GM18505 (cell line): ENCODE measurements around the gene SUMF1.

Experiments
- ATAC-seq: cut with Tn5 transposase; IDR thresholded peaks from one replicate; pipeline ENCODE4 v1.9.1; 2021; ENCODE audit not compliant: unreplicated experiment
- POLR2A ChIP-seq: IDR thresholded peaks from 4 replicates; pipeline ENCODE4 v1.6.1; 2011; ENCODE audit warnings: borderline replicate concordance; ENCODE audit not compliant: insufficient read depth, insufficient read length; ENCODE audit errors: extremely low read depth

The SUMF1 gene

GRCh38 chr3:4426782-4427344 is 40.2 kb downstream of the SUMF1 start:
- ATAC-seq: peak; percentile 78
- no peak for TF ChIP-seq POLR2A

- no peak for ATAC-seq
- no peak for TF ChIP-seq POLR2A
Measured at GRCh38 chr3:4426261-4426781, 40.7 kb downstream of the SUMF1 start.

GRCh38 chr3:4425707-4426106 is 41.4 kb downstream of the SUMF1 start:
- TF ChIP-seq POLR2A: no peak
- ATAC-seq: no peak

GRCh38 chr3:4425055-4425454 is 42.0 kb downstream of the SUMF1 start:
- no peak for TF ChIP-seq POLR2A

GRCh38 chr3:4421121-4421520 is 45.9 kb downstream of the SUMF1 start:
- peak; percentile 84 for ATAC-seq
- no peak for TF ChIP-seq POLR2A

More at GRCh38 chr3:4425055-4425454, 42.0 kb downstream of the SUMF1 start:
- no peak for ATAC-seq

- ATAC-seq: no peak
- no peak for TF ChIP-seq POLR2A
Measured at GRCh38 chr3:4419920-4420319, 47.1 kb downstream of the SUMF1 start.

- no peak for TF ChIP-seq POLR2A
- no peak for ATAC-seq
Measured at GRCh38 chr3:4419386-4419785, 47.7 kb downstream of the SUMF1 start.

- ATAC-seq: no peak
- no peak for TF ChIP-seq POLR2A
Measured at GRCh38 chr3:4418156-4418555, 48.9 kb downstream of the SUMF1 start.

GRCh38 chr3:4417449-4417848 is 49.6 kb downstream of the SUMF1 start:
- no peak for TF ChIP-seq POLR2A
- no peak for ATAC-seq

- no peak for TF ChIP-seq POLR2A
- ATAC-seq: no peak
Measured at GRCh38 chr3:4416961-4417360, 50.1 kb downstream of the SUMF1 start.

GRCh38 chr3:4416427-4416945 is 50.6 kb downstream of the SUMF1 start:
- no peak for ATAC-seq
- TF ChIP-seq POLR2A: no peak

GRCh38 chr3:4413467-4413866 is 53.6 kb downstream of the SUMF1 start:
- no peak for TF ChIP-seq POLR2A
- ATAC-seq: no peak

- no peak for ATAC-seq
- TF ChIP-seq POLR2A: no peak
Measured at GRCh38 chr3:4411833-4412232, 55.2 kb downstream of the SUMF1 start.

- TF ChIP-seq POLR2A: no peak
- no peak for ATAC-seq
Measured at GRCh38 chr3:4411236-4411635, 55.8 kb downstream of the SUMF1 start.
